T-helper 17 cell (primary cell): Measurements from ENCODE around the gene CLIC4. TPM values are rescaled to one million over a fixed set of nuclear protein-coding genes. Genes with fewer than 3 reads are reported as not detected.
"Not testable (repeated sequence)": the region's sequence is repeated elsewhere in the genome, so short reads cannot be mapped to it uniquely, and the experiment has no call there.

Source experiments
- ATAC-seq: fragments of 150-1000 bp; cut with Tn5 transposase; 2 replicates; pipeline ENCODE4 v1.10.0; 2021; ENCODE audit warnings: mild to moderate bottlenecking, moderate library complexity
- DNase-seq, 3 donors: peaks; one replicate each; pipeline versions ENCODE4 v3.0.0 to v3.0.0-alpha.2; 2020 to 2021
- H3K9me3 ChIP-seq: one replicate; pipeline ENCODE4 v1.7.0; 2013; ENCODE audit warnings: low read length, mild to moderate bottlenecking; ENCODE audit not compliant: control insufficient read depth, poor library complexity, severe bottlenecking
- H3K27ac Mint-ChIP-seq: one replicate; pipeline ENCODE4 v1.8.0; 2022; ENCODE audit warnings: mild to moderate bottlenecking, moderate library complexity, mixed read lengths
- H3K27me3 Mint-ChIP-seq: one replicate; pipeline ENCODE4 v1.8.0; 2022; ENCODE audit warnings: mixed read lengths
- H3K36me3 Mint-ChIP-seq: one replicate; pipeline ENCODE4 v1.8.0; 2022; ENCODE audit warnings: low read depth, mixed read lengths
- H3K4me1 Mint-ChIP-seq: one replicate; pipeline ENCODE4 v1.8.0; 2022; ENCODE audit warnings: mild to moderate bottlenecking, mixed read lengths
- H3K4me3 Mint-ChIP-seq: one replicate; pipeline ENCODE4 v1.8.0; 2022; ENCODE audit warnings: mild to moderate bottlenecking, moderate library complexity, mixed read lengths
- total RNA-seq, 4 donors: library from RNA in 2 of 4; stranded (reverse) in 2 of 4; gene quantifications; one replicate each; pipeline ENCODE4 v1.2.3 and lab custom pipeline; 2022 to 2026

Gene CLIC4
- total RNA-seq, 2 donors from 2014 or later = 3.9 to 9.9 TPM

DNA sequence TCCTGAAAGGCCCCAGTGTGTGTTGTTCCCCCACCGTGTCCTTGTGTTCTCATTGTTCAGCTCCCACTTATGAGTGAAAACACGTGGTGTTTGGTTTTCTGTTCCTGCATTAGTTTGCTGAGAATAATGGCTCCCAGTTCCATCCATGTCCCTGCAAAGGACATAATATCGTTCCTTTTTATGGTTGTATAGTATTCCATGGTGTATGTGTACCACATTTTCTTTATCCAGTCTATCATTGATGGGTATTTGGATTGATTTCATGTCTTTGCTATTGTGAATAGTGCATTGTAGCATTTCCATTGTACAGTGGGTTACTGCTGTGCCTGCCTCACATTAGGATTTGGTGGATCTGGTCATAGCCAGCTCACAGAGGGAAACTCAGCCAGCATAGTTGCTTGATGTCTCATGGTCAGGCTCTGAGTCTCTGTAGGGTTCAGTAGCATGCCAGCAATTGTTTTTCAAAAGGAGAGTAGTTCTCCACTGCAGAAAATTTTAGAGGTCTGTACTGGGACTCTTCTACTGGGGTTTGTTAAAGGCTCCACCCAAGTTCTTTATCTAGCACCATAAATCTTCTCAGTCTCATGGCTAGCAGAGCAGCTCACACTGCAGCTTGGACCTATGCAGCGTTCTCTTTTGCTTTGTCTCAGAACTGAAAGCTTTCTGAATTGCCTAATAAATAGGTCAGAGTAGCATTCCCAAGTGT lies 143.9 kb downstream of the CLIC4 start:
- ATAC-seq (no peak), DNase-seq (no peak)
- Mint-ChIP-seq H3K4me3 (no peak overlapping the region), H3K27me3 (no peaks in the 10 kb centered on the region), H3K27ac (no peak overlapping the region), H3K4me1 (no peaks in the 10 kb centered on the region), H3K36me3 (peaks cover 2% of the 10 kb centered on the region)
- no peaks in the 10 kb centered on the region for H3K9me3 ChIP-seq

DNA sequence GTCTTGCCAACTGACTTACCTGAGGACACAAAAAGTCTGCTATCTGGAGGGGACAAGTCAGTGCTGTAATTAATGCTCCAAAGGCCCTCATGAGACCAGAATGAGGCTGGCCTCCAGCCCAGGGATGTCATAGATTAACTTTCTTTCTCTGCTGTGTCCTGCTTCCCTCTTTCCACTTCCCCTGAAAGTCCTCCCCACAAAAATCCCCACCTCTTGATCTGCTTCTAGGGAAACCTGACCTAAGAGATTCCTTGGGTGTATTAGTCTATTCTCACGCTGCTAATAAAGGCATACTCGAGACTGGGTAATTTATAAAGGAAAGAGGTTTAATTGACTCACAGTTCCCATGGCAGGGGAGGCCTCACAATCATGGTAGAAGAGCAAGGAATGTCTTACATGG lies 145.6 kb downstream of the CLIC4 start:
- H3K27ac Mint-ChIP-seq = no peak overlapping the region
- ATAC-seq (no peak), DNase-seq (no peak)
- peaks cover 2% of the 10 kb centered on the region for H3K36me3 Mint-ChIP-seq
- no peaks in the 10 kb centered on the region for H3K27me3 Mint-ChIP-seq
- no peaks in the 10 kb centered on the region for H3K9me3 ChIP-seq
- H3K4me3 Mint-ChIP-seq = no peak overlapping the region
- no peaks in the 10 kb centered on the region for H3K4me1 Mint-ChIP-seq

- not testable (repeated sequence) for DNase-seq, H3K27ac Mint-ChIP-seq, H3K9me3 ChIP-seq
These were observed 146.1 kb downstream of the CLIC4 start for GRCh38 chr1:24891367-24891766.

DNA sequence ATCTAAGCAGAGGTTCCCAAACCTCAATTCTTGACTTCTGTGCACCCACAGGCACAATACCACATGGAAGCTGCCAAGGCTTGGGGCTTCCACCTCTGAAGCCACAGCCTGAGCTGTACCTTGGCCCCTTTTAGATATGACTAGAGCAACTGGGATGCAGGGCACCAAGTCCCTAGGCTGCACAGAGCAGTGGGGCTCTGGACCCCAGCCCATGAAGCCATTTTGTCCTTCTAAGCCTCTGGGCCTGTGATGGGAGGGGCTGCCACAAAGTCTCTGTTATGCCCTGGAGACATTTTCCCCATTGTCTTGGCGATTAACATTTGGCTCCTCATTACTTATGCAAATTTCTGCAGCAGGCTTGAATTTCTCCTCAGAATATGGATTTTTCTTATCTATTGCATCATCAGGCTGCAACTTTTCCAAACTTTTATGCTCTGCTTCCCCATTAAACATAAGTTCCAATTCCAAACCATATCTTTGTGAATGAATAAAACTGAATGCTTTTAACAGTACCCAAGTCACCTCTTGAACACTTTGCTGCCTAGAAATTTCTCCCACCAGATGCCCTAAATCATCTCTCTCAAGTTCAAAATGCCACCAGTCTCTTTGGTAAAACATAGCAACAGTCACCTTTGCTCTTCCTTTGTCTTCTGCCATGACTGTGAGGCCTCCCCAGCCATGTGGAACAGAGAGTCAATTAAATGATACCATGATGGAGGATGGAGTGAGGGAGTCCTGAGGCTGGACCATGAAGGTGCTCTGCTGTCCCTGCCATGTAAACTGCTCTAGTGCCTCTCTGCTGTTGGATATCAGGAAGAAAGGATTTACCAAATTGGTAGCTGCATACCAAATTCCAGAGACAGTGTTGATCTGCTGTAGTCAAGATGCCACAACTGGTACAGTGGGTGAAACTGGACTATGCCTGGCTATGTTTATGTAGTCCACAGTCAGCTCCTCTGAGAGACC lies 147.2 kb downstream of the CLIC4 start:
- no peaks in the 10 kb centered on the region for H3K9me3 ChIP-seq
- ATAC-seq = no peak
- DNase-seq = no peak
- Mint-ChIP-seq H3K27me3 (no peaks in the 10 kb centered on the region), H3K36me3 (peaks cover 2% of the 10 kb centered on the region), H3K4me3 (no peak overlapping the region), H3K27ac (no peak overlapping the region), H3K4me1 (peaks cover 4% of the 10 kb centered on the region)

More at GRCh38 chr1:24891367-24891766, 146.1 kb downstream of the CLIC4 start:
- not testable (repeated sequence) for H3K4me1 Mint-ChIP-seq, H3K36me3 Mint-ChIP-seq, ATAC-seq, H3K27me3 Mint-ChIP-seq, H3K4me3 Mint-ChIP-seq

DNA sequence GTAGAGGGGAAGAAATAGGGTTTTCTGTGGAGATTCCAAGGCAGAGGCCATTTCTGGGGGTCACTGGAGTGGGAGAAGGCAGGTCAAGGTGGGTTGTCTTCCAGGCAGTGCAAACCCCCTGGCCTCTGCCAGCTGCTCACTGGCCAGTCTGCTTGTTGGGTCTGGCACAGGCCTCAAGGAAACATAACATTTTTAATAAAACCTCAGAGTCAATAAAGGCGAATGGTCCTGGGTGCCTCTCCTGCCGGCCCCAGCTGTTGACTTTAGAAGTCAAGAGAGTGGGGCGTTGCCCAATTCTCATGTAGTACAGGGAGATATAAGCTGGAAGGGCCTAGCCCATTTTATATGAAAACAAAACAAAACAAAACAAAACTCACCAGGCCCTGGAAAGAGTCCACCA lies 148.2 kb downstream of the CLIC4 start:
- no peak overlapping the region for H3K4me3 Mint-ChIP-seq
- no peak for DNase-seq
- H3K27me3 Mint-ChIP-seq = no peaks in the 10 kb centered on the region
- no peak for ATAC-seq
- H3K27ac Mint-ChIP-seq = no peak overlapping the region
- peaks cover 7% of the 10 kb centered on the region for H3K4me1 Mint-ChIP-seq
- peaks cover 2% of the 10 kb centered on the region for H3K36me3 Mint-ChIP-seq
- no peaks in the 10 kb centered on the region for H3K9me3 ChIP-seq

Other genes starting within 250 kb of the CLIC4 start
- 100 to 1,000 TPM; 152 to 160 TPM for gene RCAN3, start 242.6 kb upstream of the CLIC4 start, total RNA-seq
- not detected for gene NCMAP, start 189.4 kb upstream of the CLIC4 start, total RNA-seq
- gene SRRM1, start 102.1 kb upstream of the CLIC4 start, total RNA-seq = 100 to 1,000 TPM; 289 to 319 TPM
- 100 to 1,000 TPM; 186 to 243 TPM for gene RUNX3, start 184.8 kb downstream of the CLIC4 start, total RNA-seq